Hepatocyte (in vitro differentiated cells): ENCODE data around the gene TMEM238L.

ENCODE experiments used
- CTCF ChIP-seq: fragments of 200-600 bp; sonication (generic); IDR thresholded peaks from 2 replicates; pipeline ENCODE4 v1.5.1; 2016; ENCODE audit warnings: antibody characterized with exemption, mild to moderate bottlenecking; ENCODE audit not compliant: poor library complexity
- EZH2 ChIP-seq: fragments of 200-600 bp; sonication (generic); IDR thresholded peaks from 2 replicates; pipeline ENCODE4 v1.6.1; 2016; ENCODE audit warnings: antibody characterized with exemption, mild to moderate bottlenecking, borderline replicate concordance

GRCh38 chr17:10758062-10758461, 45.8 kb downstream of the TMEM238L start:
- TF ChIP-seq CTCF (no peak), EZH2 (no peak)
